GM18511 (cell line): ENCODE data around the gene DES.
"Not testable (repeated sequence)": the region's sequence is repeated elsewhere in the genome, so short reads cannot be mapped to it uniquely, and the experiment has no call there.

ENCODE experiments used
- ATAC-seq: cut with Tn5 transposase; IDR thresholded peaks from one replicate; pipeline ENCODE4 v1.9.1; 2021; ENCODE audit warnings: mild to moderate bottlenecking, moderate library complexity; ENCODE audit not compliant: unreplicated experiment

DES gene

GRCh38 chr2:219399716-219400478, 18.3 kb upstream of the DES start:
- ATAC-seq: no peak

GRCh38 chr2:219400562-219400961, 17.6 kb upstream of the DES start:
- no peak for ATAC-seq

- ATAC-seq: no peak
These were observed 16.6 kb upstream of the DES start for GRCh38 chr2:219401606-219402005.

- ATAC-seq: peak; percentile 90
These were observed 15.3 kb upstream of the DES start for GRCh38 chr2:219402665-219403515.

GRCh38 chr2:219403861-219404260, 14.3 kb upstream of the DES start:
- ATAC-seq: no peak

GRCh38 chr2:219404291-219404910, 13.8 kb upstream of the DES start:
- no peak for ATAC-seq

- no peak for ATAC-seq
These were observed 13.2 kb upstream of the DES start for GRCh38 chr2:219404954-219405353.

- ATAC-seq: no peak
These were observed 12.7 kb upstream of the DES start for GRCh38 chr2:219405451-219405850.

- ATAC-seq: no peak
These were observed 12.0 kb upstream of the DES start for GRCh38 chr2:219405958-219406860.

- no peak for ATAC-seq
These were observed 11.3 kb upstream of the DES start for GRCh38 chr2:219406861-219407230.

- ATAC-seq: not testable (repeated sequence)
These were observed 10.8 kb upstream of the DES start for GRCh38 chr2:219407343-219407742.

GRCh38 chr2:219408204-219408603, 10.0 kb upstream of the DES start:
- no peak for ATAC-seq

- no peak for ATAC-seq
These were observed 9.5 kb upstream of the DES start for GRCh38 chr2:219408631-219409030.

GRCh38 chr2:219409619-219410018, 8.6 kb upstream of the DES start:
- no peak for ATAC-seq

- no peak for ATAC-seq
These were observed 7.8 kb upstream of the DES start for GRCh38 chr2:219410390-219410789.

- no peak for ATAC-seq
These were observed 3.3 kb upstream of the DES start for GRCh38 chr2:219414857-219415256.

GRCh38 chr2:219415580-219416234, 2.5 kb upstream of the DES start:
- ATAC-seq: no peak

GRCh38 chr2:219416235-219416602, 2.0 kb upstream of the DES start:
- no peak for ATAC-seq

GRCh38 chr2:219416938-219417337, 1.2 kb upstream of the DES start:
- ATAC-seq: no peak

GRCh38 chr2:219417374-219417773, 803 bp upstream of the DES start:
- no peak for ATAC-seq
